AG08395 (cell line): Measurements from ENCODE around the gene VEPH1.

Experiments
- DNase-seq: peaks from one replicate; pipeline ENCODE4 v3.0.0; 2012; ENCODE audit warnings: mixed read lengths, low spot score

The VEPH1 gene

GRCh38 chr3:157257101-157257500 is 246.1 kb downstream of the VEPH1 start:
- no peak for DNase-seq

- DNase-seq, result no peak
Measured at GRCh38 chr3:157255797-157256196, 247.4 kb downstream of the VEPH1 start.

GRCh38 chr3:157251685-157252084 is 251.5 kb downstream of the VEPH1 start:
- DNase-seq, result no peak

GRCh38 chr3:157249606-157250005 is 253.6 kb downstream of the VEPH1 start:
- DNase-seq, result no peak

- DNase-seq, result peak; percentile 85
Measured at GRCh38 chr3:157248590-157249422, 254.4 kb downstream of the VEPH1 start.

GRCh38 chr3:157247391-157247790 is 255.8 kb downstream of the VEPH1 start:
- DNase-seq, result no peak

- DNase-seq, result no peak
Measured at GRCh38 chr3:157242836-157243235, 260.4 kb downstream of the VEPH1 start.

- DNase-seq, result no peak
Measured at GRCh38 chr3:157241599-157241998, 261.6 kb downstream of the VEPH1 start.

GRCh38 chr3:157240408-157240807 is 262.8 kb downstream of the VEPH1 start:
- no peak for DNase-seq

- DNase-seq, result peak; percentile 57
Measured at GRCh38 chr3:157239082-157239704, 264.0 kb downstream of the VEPH1 start.

GRCh38 chr3:157238457-157238856 is 264.8 kb downstream of the VEPH1 start:
- no peak for DNase-seq

- DNase-seq, result no peak
Measured at GRCh38 chr3:157237886-157238285, 265.3 kb downstream of the VEPH1 start.

- DNase-seq, result no peak
Measured at GRCh38 chr3:157235291-157235690, 267.9 kb downstream of the VEPH1 start.

GRCh38 chr3:157233923-157234322 is 269.3 kb downstream of the VEPH1 start:
- DNase-seq, result no peak

- DNase-seq, result no peak
Measured at GRCh38 chr3:157232141-157232540, 271.1 kb downstream of the VEPH1 start.

- DNase-seq, result peak; percentile 66
Measured at GRCh38 chr3:157231071-157231470, 272.1 kb downstream of the VEPH1 start.

- peak; percentile 19 for DNase-seq
Measured at GRCh38 chr3:157226173-157226847, 276.9 kb downstream of the VEPH1 start.

- DNase-seq, result no peak
Measured at GRCh38 chr3:157225001-157225400, 278.2 kb downstream of the VEPH1 start.

GRCh38 chr3:157220883-157221282 is 282.3 kb downstream of the VEPH1 start:
- no peak for DNase-seq

- DNase-seq, result no peak
Measured at GRCh38 chr3:157220211-157220610, 283.0 kb downstream of the VEPH1 start.

- no peak for DNase-seq
Measured at GRCh38 chr3:157219215-157219614, 284.0 kb downstream of the VEPH1 start.
